ENCODE data around the gene USP48. TPM values are rescaled to one million over a fixed set of nuclear protein-coding genes. Genes with fewer than 3 reads are reported as not detected.

Gene USP48
- total RNA-seq, 2 experiments from 2014 or later: 72.1 to 72.4 TPM

- ChIA-PET CTCF (interaction anchor here (1.2 kb wide), 1 partner anchor 22 kb away, joined by 6 read pairs; the partner anchor contains the start of gene USP48), POLR2A (interaction anchor here (0.6 to 1.1 kb wide), 3 partner anchors 21 to 1353 kb away, joined by 3 read pairs; no protein-coding TSS in a partner anchor)
- Mint-ChIP-seq H3K36me3 (ENCODE audit: low read depth) (peaks cover 7% of the 10 kb centered on the region), H3K4me1 (ENCODE audit: low read depth) (peaks cover 43% of the 10 kb centered on the region), H3K4me3 (no peak overlapping the region), H3K9me3 (no peaks in the 10 kb centered on the region), H3K27ac (no peak overlapping the region), H3K27me3 (no peaks in the 10 kb centered on the region)
- intact Hi-C loops (cut with micrococcal nuclease): no loop called here
- DNase-seq (no peak), ATAC-seq (no peak)
- no peak for TF ChIP-seq CTCF (IDR thresholded peaks at IDR 0.05)
These were observed 21.9 kb downstream of the USP48 start for GRCh38 chr1:21761052-21761451.

GRCh38 chr1:21759818-21760217, 23.1 kb downstream of the USP48 start:
- Mint-ChIP-seq H3K4me1 (ENCODE audit: low read depth) (peaks cover 32% of the 10 kb centered on the region), H3K36me3 (ENCODE audit: low read depth) (peaks cover 10% of the 10 kb centered on the region), H3K27ac (no peak overlapping the region), H3K4me3 (no peak overlapping the region), H3K9me3 (no peaks in the 10 kb centered on the region), H3K27me3 (no peaks in the 10 kb centered on the region)
- no peak for TF ChIP-seq CTCF (IDR thresholded peaks at IDR 0.05)
- POLR2A ChIA-PET: no interaction called here
- CTCF ChIA-PET: no interaction called here
- no peak for DNase-seq
- no peak for ATAC-seq
- intact Hi-C loops (cut with micrococcal nuclease): no loop called here

GRCh38 chr1:21759182-21759581, 23.8 kb downstream of the USP48 start:
- POLR2A ChIA-PET: no interaction called here
- H3K4me1 Mint-ChIP-seq (ENCODE audit: low read depth): peaks cover 28% of the 10 kb centered on the region

GRCh38 chr1:21758614-21759013, 24.3 kb downstream of the USP48 start:
- POLR2A ChIA-PET: interaction anchor here (0.5 kb wide), 1 partner anchor 55 kb away, joined by 3 read pairs; no protein-coding TSS in a partner anchor
- ATAC-seq (no peak), DNase-seq (no peak)
- TF ChIP-seq CTCF (IDR thresholded peaks at IDR 0.05): no peak
- CTCF ChIA-PET: no interaction called here
- Mint-ChIP-seq H3K27me3 (no peaks in the 10 kb centered on the region), H3K4me3 (no peak overlapping the region), H3K27ac (no peak overlapping the region), H3K9me3 (no peaks in the 10 kb centered on the region), H3K4me1 (ENCODE audit: low read depth) (peaks cover 26% of the 10 kb centered on the region), H3K36me3 (ENCODE audit: low read depth) (peaks cover 13% of the 10 kb centered on the region)
- intact Hi-C loops (cut with micrococcal nuclease): no loop called here

More at GRCh38 chr1:21759182-21759581, 23.8 kb downstream of the USP48 start:
- DNase-seq (no peak), ATAC-seq (no peak)
- intact Hi-C loops (cut with micrococcal nuclease): no loop called here
- TF ChIP-seq CTCF (IDR thresholded peaks at IDR 0.05): no peak
- H3K27ac Mint-ChIP-seq: no peak overlapping the region
- H3K36me3 Mint-ChIP-seq (ENCODE audit: low read depth): peaks cover 13% of the 10 kb centered on the region
- H3K4me3 Mint-ChIP-seq: no peak overlapping the region
- H3K9me3 Mint-ChIP-seq: no peaks in the 10 kb centered on the region
- CTCF ChIA-PET: no interaction called here
- no peaks in the 10 kb centered on the region for H3K27me3 Mint-ChIP-seq

GRCh38 chr1:21756393-21757089, 26.4 kb downstream of the USP48 start:
- H3K4me3 Mint-ChIP-seq: no peak overlapping the region
- TF ChIP-seq CTCF (IDR thresholded peaks at IDR 0.05): no peak
- ATAC-seq: no peak
- no peaks in the 10 kb centered on the region for H3K27me3 Mint-ChIP-seq
- H3K9me3 Mint-ChIP-seq: no peaks in the 10 kb centered on the region
- DNase-seq: no peak
- intact Hi-C loops (cut with micrococcal nuclease): no loop called here
- CTCF ChIA-PET: no interaction called here
- POLR2A ChIA-PET: no interaction called here
- peaks cover 13% of the 10 kb centered on the region for H3K36me3 Mint-ChIP-seq (ENCODE audit: low read depth)
- no peak overlapping the region for H3K27ac Mint-ChIP-seq
- peaks cover 13% of the 10 kb centered on the region for H3K4me1 Mint-ChIP-seq (ENCODE audit: low read depth)
